Measurements from ENCODE around the gene ELOVL5. TPM values are rescaled to one million over a fixed set of nuclear protein-coding genes. Genes with fewer than 3 reads are reported as not detected.

Gene ELOVL5
- total and polyA plus RNA-seq, 2 donors (not counting 1 experiment from before 2014, with no cell fraction given), result 128 to 144 TPM

DNA sequence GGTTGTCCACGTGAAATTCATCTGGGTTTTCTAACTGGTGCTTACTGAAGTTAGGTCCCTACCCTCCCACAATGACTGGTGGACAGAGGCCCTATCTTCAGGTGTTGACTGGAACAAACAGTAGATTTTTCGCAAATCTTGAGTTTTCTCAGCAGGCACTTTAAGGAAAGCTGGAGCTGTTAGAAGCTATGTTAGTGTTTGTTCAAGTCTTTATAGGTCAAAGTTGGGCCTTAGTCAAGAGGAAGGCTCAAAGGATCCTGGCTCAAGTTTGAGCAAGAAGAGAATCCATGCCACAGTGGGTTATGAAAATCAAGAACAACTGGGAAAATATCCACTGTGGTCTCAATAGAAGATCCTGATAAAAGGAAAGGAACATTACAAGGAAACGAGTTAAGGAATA, 48.5 kb upstream of the ELOVL5 start:
- H3K4me1 ChIP-seq (ENCODE audit: control insufficient read depth in 2 of 2, insufficient read depth in 2 of 2, low read length in 2 of 2), result peaks cover 0 to 2% of the 10 kb centered on the region in 2 donors
- ChIA-PET POLR2A (no interaction called here), CTCF (interaction anchor here (1.4 kb wide), 1 partner anchor 103 kb away, joined by 3 read pairs; no protein-coding TSS in a partner anchor)
- no peak overlapping the region for H3K27ac ChIP-seq (ENCODE audit: low read length in 2 of 2)
- H3K27ac Mint-ChIP-seq, result no peak overlapping the region
- no peak overlapping the region for H3K4me2 ChIP-seq (replicated peaks; ENCODE audit: low read depth, low read length, poor library complexity, severe bottlenecking)
- no peak overlapping the region for H3K9ac ChIP-seq (ENCODE audit: low read length)
- no peaks in the 10 kb centered on the region for H3K27me3 Mint-ChIP-seq
- DNase-seq, result no peak
- intact Hi-C loops (cut with micrococcal nuclease), result no loop called here
- no peaks in the 10 kb centered on the region for H3K9me3 Mint-ChIP-seq (ENCODE audit: insufficient read depth)
- H2AFZ ChIP-seq (ENCODE audit: insufficient read depth, low read depth, low read length, poor library complexity, severe bottlenecking), result no peak overlapping the region
- WGBS (ENCODE audit: insufficient coverage), result 100% methylated on average over 1 of the region's 3 CpGs
- no peaks in the 10 kb centered on the region for H3K36me3 ChIP-seq (replicated peaks in 1 of 2; ENCODE audit: control extremely low read depth in 1 of 2, control insufficient read depth in 1 of 2, extremely low read depth in 1 of 2, insufficient read depth in 2 of 2, low read length in 1 of 2)
- H3K4me3 Mint-ChIP-seq, result no peak overlapping the region
- no peak for ATAC-seq (ENCODE audit: low read depth)
- no peaks in the 10 kb centered on the region for H3K9me3 ChIP-seq (ENCODE audit: control extremely low read depth in 1 of 3, control insufficient read depth in 2 of 3, insufficient read depth in 1 of 3, low read length in 2 of 3)
- TF ChIP-seq EZH2 (IDR thresholded peaks at IDR 0.05; ENCODE audit: borderline replicate concordance, insufficient read depth, low read depth, low read length, poor library complexity, severe bottlenecking), result no peak
- no peaks in the 10 kb centered on the region for H3K4me1 Mint-ChIP-seq
- H4K20me1 ChIP-seq (ENCODE audit: control insufficient read depth, insufficient read depth, low read length, poor library complexity, severe bottlenecking), result no peaks in the 10 kb centered on the region
- no peak overlapping the region for H3K4me3 ChIP-seq (ENCODE audit: control extremely low read depth in 1 of 5, extremely low read depth in 1 of 5, insufficient read depth in 1 of 5, low read depth in 2 of 5, low read length in 4 of 5)
- H3K79me2 ChIP-seq (ENCODE audit: control insufficient read depth, insufficient read depth, low read length), result no peaks in the 10 kb centered on the region
- H3K27me3 ChIP-seq (replicated peaks in 1 of 4; ENCODE audit: control extremely low read depth in 1 of 4, control insufficient read depth in 3 of 4, insufficient read depth in 4 of 4, low read length in 3 of 4), result no peaks in the 10 kb centered on the region

GRCh38 chr6:53395986-53396385, 47.2 kb upstream of the ELOVL5 start:
- ChIA-PET CTCF (interaction anchor here (0.6 to 1.8 kb wide), 3 partner anchors 15 to 302 kb away, joined by 3 to 7 read pairs (median 4); no protein-coding TSS in a partner anchor), POLR2A (no interaction called here)
- Histone ChIP-seq H3K27ac (ENCODE audit: low read length in 2 of 2) (no peak overlapping the region), H3K4me3 (ENCODE audit: control extremely low read depth in 1 of 5, extremely low read depth in 1 of 5, insufficient read depth in 1 of 5, low read depth in 2 of 5, low read length in 4 of 5) (no peak overlapping the region), H3K9ac (ENCODE audit: low read length) (no peak overlapping the region), H4K20me1 (ENCODE audit: control insufficient read depth, insufficient read depth, low read length, poor library complexity, severe bottlenecking) (no peaks in the 10 kb centered on the region), H3K36me3 (replicated peaks in 1 of 2; ENCODE audit: control extremely low read depth in 1 of 2, control insufficient read depth in 1 of 2, extremely low read depth in 1 of 2, insufficient read depth in 2 of 2, low read length in 1 of 2) (no peaks in the 10 kb centered on the region), H2AFZ (ENCODE audit: insufficient read depth, low read depth, low read length, poor library complexity, severe bottlenecking) (no peak overlapping the region), H3K4me2 (replicated peaks; ENCODE audit: low read depth, low read length, poor library complexity, severe bottlenecking) (no peak overlapping the region), H3K4me1 (ENCODE audit: control insufficient read depth in 2 of 2, insufficient read depth in 2 of 2, low read length in 2 of 2) (peaks cover 4 to 6% of the 10 kb centered on the region in 2 donors), H3K79me2 (ENCODE audit: control insufficient read depth, insufficient read depth, low read length) (no peaks in the 10 kb centered on the region), H3K9me3 (ENCODE audit: control extremely low read depth in 1 of 3, control insufficient read depth in 2 of 3, insufficient read depth in 1 of 3, low read length in 2 of 3) (no peaks in the 10 kb centered on the region), H3K27me3 (replicated peaks in 1 of 4; ENCODE audit: control extremely low read depth in 1 of 4, control insufficient read depth in 3 of 4, insufficient read depth in 4 of 4, low read length in 3 of 4) (no peaks in the 10 kb centered on the region)
- intact Hi-C loops (cut with micrococcal nuclease), result no loop called here
- no peak overlapping the region for H3K4me3 Mint-ChIP-seq
- H3K27me3 Mint-ChIP-seq, result no peaks in the 10 kb centered on the region
- DNase-seq (no peak), ATAC-seq (ENCODE audit: low read depth) (no peak)
- H3K4me1 Mint-ChIP-seq, result peaks cover 6% of the 10 kb centered on the region
- TF ChIP-seq, protein P1, sequence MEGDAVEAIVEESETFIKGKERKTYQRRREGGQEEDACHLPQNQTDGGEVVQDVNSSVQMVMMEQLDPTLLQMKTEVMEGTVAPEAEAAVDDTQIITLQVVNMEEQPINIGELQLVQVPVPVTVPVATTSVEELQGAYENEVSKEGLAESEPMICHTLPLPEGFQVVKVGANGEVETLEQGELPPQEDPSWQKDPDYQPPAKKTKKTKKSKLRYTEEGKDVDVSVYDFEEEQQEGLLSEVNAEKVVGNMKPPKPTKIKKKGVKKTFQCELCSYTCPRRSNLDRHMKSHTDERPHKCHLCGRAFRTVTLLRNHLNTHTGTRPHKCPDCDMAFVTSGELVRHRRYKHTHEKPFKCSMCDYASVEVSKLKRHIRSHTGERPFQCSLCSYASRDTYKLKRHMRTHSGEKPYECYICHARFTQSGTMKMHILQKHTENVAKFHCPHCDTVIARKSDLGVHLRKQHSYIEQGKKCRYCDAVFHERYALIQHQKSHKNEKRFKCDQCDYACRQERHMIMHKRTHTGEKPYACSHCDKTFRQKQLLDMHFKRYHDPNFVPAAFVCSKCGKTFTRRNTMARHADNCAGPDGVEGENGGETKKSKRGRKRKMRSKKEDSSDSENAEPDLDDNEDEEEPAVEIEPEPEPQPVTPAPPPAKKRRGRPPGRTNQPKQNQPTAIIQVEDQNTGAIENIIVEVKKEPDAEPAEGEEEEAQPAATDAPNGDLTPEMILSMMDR (IDR thresholded peaks at IDR 0.05), result no peak
- no peak for TF ChIP-seq EZH2 (IDR thresholded peaks at IDR 0.05; ENCODE audit: borderline replicate concordance, insufficient read depth, low read depth, low read length, poor library complexity, severe bottlenecking)
- no peaks in the 10 kb centered on the region for H3K9me3 Mint-ChIP-seq (ENCODE audit: insufficient read depth)
- no peak overlapping the region for H3K27ac Mint-ChIP-seq
